AG08396 (cell line): ENCODE results near the gene DUOX1.
A peak's percentile ranks its signal among the peaks of the same experiment; 100 is the strongest.

Experiments used
- DNase-seq: peaks from one replicate; pipeline ENCODE4 v3.0.0; 2012; ENCODE audit warnings: low spot score, mixed read lengths

Gene DUOX1

GRCh38 chr15:45187894-45188830 lies 58.4 kb downstream of the DUOX1 start, which contains the start of gene SHF:
Gene SHF, minus strand, starts transcription at chr15:45187966. Its CDS starts 15 bp downstream, at chr15:45187951.
- no peak for DNase-seq

GRCh38 chr15:45197512-45197911 lies 67.7 kb downstream of the DUOX1 start:
- no peak for DNase-seq

- DNase-seq: peak; percentile 91
These were observed 68.7 kb downstream of the DUOX1 start for GRCh38 chr15:45198337-45199135.

- DNase-seq: no peak
These were observed 69.5 kb downstream of the DUOX1 start for GRCh38 chr15:45199136-45199810.

- DNase-seq: peak; percentile 70
These were observed 70.4 kb downstream of the DUOX1 start for GRCh38 chr15:45200001-45200798.

GRCh38 chr15:45200799-45201556 lies 71.2 kb downstream of the DUOX1 start:
- DNase-seq: peak; percentile 62

GRCh38 chr15:45201557-45201859 lies 71.7 kb downstream of the DUOX1 start:
- DNase-seq: no peak

- DNase-seq: no peak
These were observed 72.1 kb downstream of the DUOX1 start for GRCh38 chr15:45201869-45202268.

GRCh38 chr15:45203182-45203581 lies 73.4 kb downstream of the DUOX1 start:
- no peak for DNase-seq

- peak; percentile 69 for DNase-seq
These were observed 75.4 kb downstream of the DUOX1 start for GRCh38 chr15:45205192-45205591.

GRCh38 chr15:45212493-45212892 lies 82.7 kb downstream of the DUOX1 start:
- no peak for DNase-seq
